ENCODE measurements around the gene TBC1D22A. TPM values are rescaled to one million over a fixed set of nuclear protein-coding genes. Genes with fewer than 3 reads are reported as not detected.

The TBC1D22A gene
- total and polyA plus RNA-seq, 2 experiments from 2014 or later: 9.6 to 13.3 TPM

GRCh38 chr22:47190957-47191670, 428.7 kb downstream of the TBC1D22A start:
- no peaks in the 10 kb centered on the region for H3K27me3 ChIP-seq (ENCODE audit: insufficient read depth)
- H3K27ac Mint-ChIP-seq: no peak overlapping the region
- no peak overlapping the region for H3K27ac ChIP-seq (ENCODE audit: low read depth)
- H4K20me1 ChIP-seq (replicated peaks; ENCODE audit: insufficient read depth): no peaks in the 10 kb centered on the region
- H2AFZ ChIP-seq: no peak overlapping the region
- no peaks in the 10 kb centered on the region for H3K9me2 ChIP-seq (ENCODE audit: insufficient read depth)
- peaks cover 4% of the 10 kb centered on the region for H3K27me3 Mint-ChIP-seq (ENCODE audit: insufficient read depth, low read depth, poor library complexity)
- TF ChIP-seq EZH2 (IDR thresholded peaks at IDR 0.05; ENCODE audit: low read depth, unreplicated experiment) (no peak), NANOG (IDR thresholded peaks at IDR 0.05; ENCODE audit: borderline replicate concordance) (no peak), CREB1 (CRISPR knock-in tag; IDR thresholded peaks at IDR 0.05; ENCODE audit: low read depth) (no peak), EZH2phosphoT487 (IDR thresholded peaks at IDR 0.05; ENCODE audit: unreplicated experiment) (no peak), ZNF331 (CRISPR knock-in tag; IDR thresholded peaks at IDR 0.05; ENCODE audit: low read depth) (no peak)
- TF ChIP-seq, protein P1, sequence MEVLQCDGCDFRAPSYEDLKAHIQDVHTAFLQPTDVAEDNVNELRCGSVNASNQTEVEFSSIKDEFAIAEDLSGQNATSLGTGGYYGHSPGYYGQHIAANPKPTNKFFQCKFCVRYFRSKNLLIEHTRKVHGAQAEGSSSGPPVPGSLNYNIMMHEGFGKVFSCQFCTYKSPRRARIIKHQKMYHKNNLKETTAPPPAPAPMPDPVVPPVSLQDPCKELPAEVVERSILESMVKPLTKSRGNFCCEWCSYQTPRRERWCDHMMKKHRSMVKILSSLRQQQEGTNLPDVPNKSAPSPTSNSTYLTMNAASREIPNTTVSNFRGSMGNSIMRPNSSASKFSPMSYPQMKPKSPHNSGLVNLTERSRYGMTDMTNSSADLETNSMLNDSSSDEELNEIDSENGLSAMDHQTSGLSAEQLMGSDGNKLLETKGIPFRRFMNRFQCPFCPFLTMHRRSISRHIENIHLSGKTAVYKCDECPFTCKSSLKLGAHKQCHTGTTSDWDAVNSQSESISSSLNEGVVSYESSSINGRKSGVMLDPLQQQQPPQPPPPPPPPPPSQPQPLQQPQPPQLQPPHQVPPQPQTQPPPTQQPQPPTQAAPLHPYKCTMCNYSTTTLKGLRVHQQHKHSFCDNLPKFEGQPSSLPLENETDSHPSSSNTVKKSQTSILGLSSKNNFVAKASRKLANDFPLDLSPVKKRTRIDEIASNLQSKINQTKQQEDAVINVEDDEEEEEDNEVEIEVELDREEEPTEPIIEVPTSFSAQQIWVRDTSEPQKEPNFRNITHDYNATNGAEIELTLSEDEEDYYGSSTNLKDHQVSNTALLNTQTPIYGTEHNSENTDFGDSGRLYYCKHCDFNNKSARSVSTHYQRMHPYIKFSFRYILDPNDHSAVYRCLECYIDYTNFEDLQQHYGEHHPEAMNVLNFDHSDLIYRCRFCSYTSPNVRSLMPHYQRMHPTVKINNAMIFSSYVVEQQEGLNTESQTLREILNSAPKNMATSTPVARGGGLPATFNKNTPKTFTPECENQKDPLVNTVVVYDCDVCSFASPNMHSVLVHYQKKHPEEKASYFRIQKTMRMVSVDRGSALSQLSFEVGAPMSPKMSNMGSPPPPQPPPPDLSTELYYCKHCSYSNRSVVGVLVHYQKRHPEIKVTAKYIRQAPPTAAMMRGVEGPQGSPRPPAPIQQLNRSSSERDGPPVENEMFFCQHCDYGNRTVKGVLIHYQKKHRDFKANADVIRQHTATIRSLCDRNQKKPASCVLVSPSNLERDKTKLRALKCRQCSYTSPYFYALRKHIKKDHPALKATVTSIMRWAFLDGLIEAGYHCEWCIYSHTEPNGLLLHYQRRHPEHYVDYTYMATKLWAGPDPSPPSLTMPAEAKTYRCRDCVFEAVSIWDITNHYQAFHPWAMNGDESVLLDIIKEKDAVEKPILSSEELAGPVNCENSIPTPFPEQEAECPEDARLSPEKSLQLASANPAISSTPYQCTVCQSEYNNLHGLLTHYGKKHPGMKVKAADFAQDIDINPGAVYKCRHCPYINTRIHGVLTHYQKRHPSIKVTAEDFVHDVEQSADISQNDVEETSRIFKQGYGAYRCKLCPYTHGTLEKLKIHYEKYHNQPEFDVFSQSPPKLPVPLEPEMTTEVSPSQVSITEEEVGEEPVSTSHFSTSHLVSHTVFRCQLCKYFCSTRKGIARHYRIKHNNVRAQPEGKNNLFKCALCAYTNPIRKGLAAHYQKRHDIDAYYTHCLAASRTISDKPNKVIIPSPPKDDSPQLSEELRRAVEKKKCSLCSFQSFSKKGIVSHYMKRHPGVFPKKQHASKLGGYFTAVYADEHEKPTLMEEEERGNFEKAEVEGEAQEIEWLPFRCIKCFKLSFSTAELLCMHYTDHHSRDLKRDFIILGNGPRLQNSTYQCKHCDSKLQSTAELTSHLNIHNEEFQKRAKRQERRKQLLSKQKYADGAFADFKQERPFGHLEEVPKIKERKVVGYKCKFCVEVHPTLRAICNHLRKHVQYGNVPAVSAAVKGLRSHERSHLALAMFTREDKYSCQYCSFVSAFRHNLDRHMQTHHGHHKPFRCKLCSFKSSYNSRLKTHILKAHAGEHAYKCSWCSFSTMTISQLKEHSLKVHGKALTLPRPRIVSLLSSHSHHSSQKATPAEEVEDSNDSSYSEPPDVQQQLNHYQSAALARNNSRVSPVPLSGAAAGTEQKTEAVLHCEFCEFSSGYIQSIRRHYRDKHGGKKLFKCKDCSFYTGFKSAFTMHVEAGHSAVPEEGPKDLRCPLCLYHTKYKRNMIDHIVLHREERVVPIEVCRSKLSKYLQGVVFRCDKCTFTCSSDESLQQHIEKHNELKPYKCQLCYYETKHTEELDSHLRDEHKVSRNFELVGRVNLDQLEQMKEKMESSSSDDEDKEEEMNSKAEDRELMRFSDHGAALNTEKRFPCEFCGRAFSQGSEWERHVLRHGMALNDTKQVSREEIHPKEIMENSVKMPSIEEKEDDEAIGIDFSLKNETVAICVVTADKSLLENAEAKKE (CRISPR knock-in tag; IDR thresholded peaks at IDR 0.05): no peak
- no peak for DNase-seq (ENCODE audit: low spot score)
- no peak overlapping the region for H3K4me3 ChIP-seq
- H3K4me1 ChIP-seq (ENCODE audit: insufficient read depth): no peaks in the 10 kb centered on the region
- H3K79me2 ChIP-seq (replicated peaks; ENCODE audit: insufficient read depth): no peaks in the 10 kb centered on the region
- ATAC-seq: no peak
- H3K4me1 Mint-ChIP-seq: no peaks in the 10 kb centered on the region; the same call in 2 of the 3 replicates
- no peaks in the 10 kb centered on the region for H3K36me3 ChIP-seq (ENCODE audit: insufficient read depth)
- H3K4me3 Mint-ChIP-seq: no peak overlapping the region; the same call in 2 of the 3 replicates
- peaks cover 80% of the 10 kb centered on the region for H3K9me3 Mint-ChIP-seq
- no peaks in the 10 kb centered on the region for H3F3A ChIP-seq (replicated peaks; ENCODE audit: low read depth)
- H3K4me2 ChIP-seq: no peak overlapping the region
- peaks cover 13% of the 10 kb centered on the region for H3K36me3 Mint-ChIP-seq (ENCODE audit: low read depth)
